Measurements from ENCODE around the gene G2E3.
"Not testable (repeated sequence)": the region's sequence is repeated elsewhere in the genome, so short reads cannot be mapped to it uniquely, and the experiment has no call there.

The G2E3 gene

DNA sequence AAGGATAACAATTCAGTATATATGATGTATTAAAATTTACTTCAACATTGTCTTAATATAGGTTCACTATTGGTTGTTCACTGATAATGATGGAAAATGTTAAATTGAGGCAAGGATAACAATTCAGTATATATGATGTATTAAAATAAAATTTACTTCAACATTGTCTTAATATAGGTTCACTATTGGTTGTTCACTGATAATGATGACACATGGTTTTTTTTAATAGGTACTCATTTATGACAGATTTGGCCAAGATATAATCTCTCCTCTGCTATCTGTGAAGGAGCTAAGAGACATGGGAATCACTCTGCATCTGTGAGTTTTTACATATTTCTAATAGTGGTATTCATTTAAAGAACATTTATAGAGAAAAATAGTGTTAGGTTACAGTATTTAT lies 71.3 kb downstream of the G2E3 start:
- DNase-seq (ENCODE audit: low read depth): no peak
- TF ChIP-seq, protein P1, sequence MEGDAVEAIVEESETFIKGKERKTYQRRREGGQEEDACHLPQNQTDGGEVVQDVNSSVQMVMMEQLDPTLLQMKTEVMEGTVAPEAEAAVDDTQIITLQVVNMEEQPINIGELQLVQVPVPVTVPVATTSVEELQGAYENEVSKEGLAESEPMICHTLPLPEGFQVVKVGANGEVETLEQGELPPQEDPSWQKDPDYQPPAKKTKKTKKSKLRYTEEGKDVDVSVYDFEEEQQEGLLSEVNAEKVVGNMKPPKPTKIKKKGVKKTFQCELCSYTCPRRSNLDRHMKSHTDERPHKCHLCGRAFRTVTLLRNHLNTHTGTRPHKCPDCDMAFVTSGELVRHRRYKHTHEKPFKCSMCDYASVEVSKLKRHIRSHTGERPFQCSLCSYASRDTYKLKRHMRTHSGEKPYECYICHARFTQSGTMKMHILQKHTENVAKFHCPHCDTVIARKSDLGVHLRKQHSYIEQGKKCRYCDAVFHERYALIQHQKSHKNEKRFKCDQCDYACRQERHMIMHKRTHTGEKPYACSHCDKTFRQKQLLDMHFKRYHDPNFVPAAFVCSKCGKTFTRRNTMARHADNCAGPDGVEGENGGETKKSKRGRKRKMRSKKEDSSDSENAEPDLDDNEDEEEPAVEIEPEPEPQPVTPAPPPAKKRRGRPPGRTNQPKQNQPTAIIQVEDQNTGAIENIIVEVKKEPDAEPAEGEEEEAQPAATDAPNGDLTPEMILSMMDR (IDR thresholded peaks at IDR 0.05; ENCODE audit: low read depth, low read length, missing control alignments): no peak
- H3K4me3 ChIP-seq (ENCODE audit: low read depth, low read length): no peak overlapping the region

DNA sequence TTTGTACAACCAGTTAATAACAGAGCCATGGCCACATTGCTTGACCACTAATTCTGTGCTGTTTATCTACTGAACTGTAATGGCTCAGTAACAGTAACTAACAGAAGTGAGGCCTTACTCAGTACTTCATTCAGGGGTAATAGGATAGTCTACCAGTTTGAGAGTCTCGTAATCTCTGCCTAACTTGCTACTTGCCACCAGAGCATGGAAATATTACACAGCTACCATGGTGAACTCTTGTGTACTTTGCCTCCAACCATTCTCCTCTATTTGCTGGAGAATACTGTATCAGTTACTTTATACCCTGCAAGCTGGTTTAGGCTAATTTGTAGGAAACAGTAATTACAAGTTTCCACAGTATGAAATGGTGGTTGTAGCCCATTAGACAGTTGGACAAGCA lies 73.8 kb downstream of the G2E3 start:
- no peak for DNase-seq (ENCODE audit: low read depth)
- TF ChIP-seq, protein P1 (IDR thresholded peaks at IDR 0.05; ENCODE audit: low read depth, low read length, missing control alignments): no peak
- H3K4me3 ChIP-seq (ENCODE audit: low read depth, low read length): no peak overlapping the region

DNA sequence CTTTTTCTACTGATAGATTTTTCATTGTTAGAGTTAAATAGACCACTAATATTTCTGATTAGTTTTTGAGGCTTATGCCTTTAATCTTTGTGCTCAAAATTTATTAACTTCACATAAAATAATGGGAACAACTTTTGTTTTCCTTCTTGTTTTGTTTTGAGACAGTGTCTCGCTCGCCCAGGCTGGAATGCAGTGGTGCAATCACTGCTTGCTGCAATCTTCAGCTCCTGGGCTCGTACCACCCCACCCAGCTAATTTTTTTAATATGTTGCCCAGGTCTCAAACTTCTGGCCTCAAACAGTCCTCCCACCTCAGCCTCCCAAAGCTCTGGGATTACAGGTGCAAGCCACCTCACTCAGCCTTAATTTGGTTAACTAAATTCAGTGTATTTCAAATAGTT lies 80.0 kb downstream of the G2E3 start:
- DNase-seq (ENCODE audit: low read depth): no peak
- H3K4me3 ChIP-seq (ENCODE audit: low read depth, low read length): no peak overlapping the region
- TF ChIP-seq, protein P1 (IDR thresholded peaks at IDR 0.05; ENCODE audit: low read depth, low read length, missing control alignments): no peak

DNA sequence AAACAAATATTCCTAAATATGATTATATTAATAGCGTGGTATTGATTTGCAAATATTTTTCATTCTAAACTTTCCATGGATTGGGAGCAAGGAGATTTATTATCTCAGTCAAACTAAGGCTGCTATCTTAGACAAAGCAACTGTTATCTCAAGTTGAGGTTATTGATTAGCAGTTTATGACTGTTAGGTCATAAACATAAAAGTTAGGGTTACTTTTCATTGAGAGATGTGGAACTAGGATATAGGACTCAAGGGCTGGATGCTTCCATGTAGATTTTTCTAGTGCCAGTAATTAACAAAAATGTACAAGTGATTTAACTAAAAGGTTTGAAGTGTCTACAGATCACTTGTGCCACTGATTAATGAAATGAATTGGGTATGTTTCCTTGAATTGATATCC lies 82.2 kb downstream of the G2E3 start:
- no peak for DNase-seq (ENCODE audit: low read depth)
- no peak overlapping the region for H3K4me3 ChIP-seq (ENCODE audit: low read depth, low read length)
- TF ChIP-seq, protein P1 (IDR thresholded peaks at IDR 0.05; ENCODE audit: low read depth, low read length, missing control alignments): no peak

DNA sequence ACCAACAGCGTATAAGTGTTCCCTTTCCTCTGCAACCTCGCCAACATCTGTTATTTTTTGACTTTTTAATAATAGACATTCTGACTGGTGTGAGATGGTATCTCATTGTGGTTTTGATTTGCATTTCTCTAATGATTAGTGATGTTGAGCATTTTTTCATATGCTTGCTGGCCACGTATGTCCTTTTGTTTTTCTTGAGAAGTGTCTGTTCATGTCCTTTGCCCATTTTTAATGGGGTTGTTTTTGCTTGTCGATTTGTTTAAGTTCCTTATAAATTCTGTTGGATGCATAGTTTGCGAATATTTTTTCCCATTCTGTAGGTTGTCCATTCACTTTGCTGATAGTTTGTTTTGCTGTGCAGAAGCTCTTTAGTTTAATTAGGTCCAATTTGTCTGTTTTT lies 85.5 kb downstream of the G2E3 start:
- not testable (repeated sequence) for H3K4me3 ChIP-seq (ENCODE audit: low read depth, low read length); DNase-seq (ENCODE audit: low read depth)

DNA sequence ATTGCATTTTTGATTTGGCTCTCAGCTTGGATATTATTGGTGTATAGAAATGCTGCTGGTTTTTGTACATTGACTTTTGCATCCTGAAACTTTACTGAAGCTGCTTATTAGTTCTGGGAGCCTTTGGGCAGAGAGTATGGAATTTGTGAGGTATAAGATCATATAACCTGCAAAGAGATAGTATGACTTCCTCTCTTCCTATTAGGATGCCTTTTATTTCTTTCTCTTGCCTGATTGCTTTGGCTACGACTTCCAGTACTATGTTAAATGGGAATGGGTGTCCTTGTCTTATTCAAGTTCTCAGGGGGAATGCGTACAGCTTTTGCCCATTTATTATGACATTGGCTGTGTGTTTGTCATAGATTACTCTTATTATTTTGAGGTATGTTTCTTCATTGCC lies 86.6 kb downstream of the G2E3 start:
- TF ChIP-seq, protein P1 (IDR thresholded peaks at IDR 0.05; ENCODE audit: low read depth, low read length, missing control alignments): no peak
- DNase-seq (ENCODE audit: low read depth): no peak
- no peak overlapping the region for H3K4me3 ChIP-seq (ENCODE audit: low read depth, low read length)

DNA sequence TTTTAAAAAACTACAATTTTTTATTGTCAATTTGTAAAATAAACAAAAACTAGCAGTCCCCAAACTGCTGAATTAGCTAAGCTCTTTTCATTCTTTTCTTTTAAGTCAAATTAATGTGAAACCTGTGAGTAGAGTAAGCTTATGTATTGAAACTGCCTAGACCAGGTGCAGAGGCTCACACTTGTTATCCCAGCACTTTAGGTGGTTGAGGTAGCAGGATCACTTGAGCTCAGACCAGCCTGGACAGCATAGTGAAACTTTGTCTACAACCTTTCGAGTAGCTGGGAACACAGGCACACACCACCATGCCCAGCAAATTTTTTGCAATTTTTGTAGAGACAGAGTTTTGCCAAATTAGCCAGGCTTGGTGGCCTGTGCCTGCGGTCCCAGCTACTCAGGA lies 89.5 kb downstream of the G2E3 start:
- peak; percentile 3 for DNase-seq (ENCODE audit: low read depth)
- TF ChIP-seq, protein P1 (IDR thresholded peaks at IDR 0.05; ENCODE audit: low read depth, low read length, missing control alignments): no peak
- no peak overlapping the region for H3K4me3 ChIP-seq (ENCODE audit: low read depth, low read length)

DNA sequence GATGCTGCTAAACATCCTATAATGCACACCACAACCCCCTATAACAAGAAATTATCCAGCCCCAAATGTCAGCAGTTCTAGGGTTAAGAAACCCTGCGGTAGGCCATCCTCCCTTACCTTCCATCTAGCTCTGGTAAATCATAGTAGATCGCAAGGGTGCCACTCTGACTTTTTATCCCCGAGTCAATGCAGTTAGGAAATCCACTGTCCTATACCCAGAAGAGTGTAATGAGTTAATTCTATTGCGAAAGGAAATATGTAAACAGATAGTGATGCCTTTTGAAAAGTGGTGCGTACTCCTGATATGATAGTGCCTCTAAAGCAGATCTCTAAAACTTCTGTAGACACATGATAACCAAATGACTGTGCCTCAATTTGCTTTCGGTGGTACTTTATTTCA lies 93.0 kb downstream of the G2E3 start:
- TF ChIP-seq, protein P1 (IDR thresholded peaks at IDR 0.05; ENCODE audit: low read depth, low read length, missing control alignments): no peak
- no peak for DNase-seq (ENCODE audit: low read depth)
- no peak overlapping the region for H3K4me3 ChIP-seq (ENCODE audit: low read depth, low read length)

Measured in GM12864 (cell line).